HG03025 (cell line): Measurements from ENCODE around the gene MPZL1.
A peak's percentile ranks its signal among the peaks of the same experiment; 100 is the strongest.

Experiments used
- ATAC-seq: cut with Tn5 transposase; IDR thresholded peaks from one replicate; pipeline ENCODE4 v1.9.1; 2021; ENCODE audit warnings: mild to moderate bottlenecking, moderate library complexity; ENCODE audit not compliant: unreplicated experiment, low FRiP score

MPZL1 gene

GRCh38 chr1:167721617-167722151, at the start of gene MPZL1:
Gene MPZL1 (plus strand): TSS chr1:167721982. CDS start chr1:167722152, 170 bp downstream.
- ATAC-seq: peak; percentile 82

- ATAC-seq: no peak
These were observed 49.0 kb upstream of the MPZL1 start for GRCh38 chr1:167672831-167673230.

GRCh38 chr1:167673265-167673664, 48.5 kb upstream of the MPZL1 start:
- ATAC-seq: no peak

GRCh38 chr1:167674156-167674555, 47.6 kb upstream of the MPZL1 start:
- no peak for ATAC-seq

DNA sequence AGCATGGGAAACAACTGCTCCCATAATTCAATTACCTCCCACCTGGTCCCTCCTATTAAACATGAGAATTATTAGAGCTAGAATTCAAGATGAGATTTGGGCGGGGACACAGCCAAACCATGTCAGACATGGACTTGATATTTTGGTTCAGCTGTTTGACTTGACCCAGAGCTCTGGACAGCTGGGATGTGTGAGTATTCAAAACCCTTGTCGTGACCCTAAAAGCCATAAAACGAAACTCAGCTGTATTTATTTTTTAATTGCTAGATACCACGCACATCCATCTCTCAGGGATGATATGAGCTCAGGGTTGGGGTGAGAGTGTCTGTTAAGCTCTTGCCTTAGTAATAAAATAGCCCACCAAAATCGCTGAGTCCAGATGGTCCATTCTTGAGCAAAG, 46.3 kb upstream of the MPZL1 start:
- no peak for ATAC-seq

DNA sequence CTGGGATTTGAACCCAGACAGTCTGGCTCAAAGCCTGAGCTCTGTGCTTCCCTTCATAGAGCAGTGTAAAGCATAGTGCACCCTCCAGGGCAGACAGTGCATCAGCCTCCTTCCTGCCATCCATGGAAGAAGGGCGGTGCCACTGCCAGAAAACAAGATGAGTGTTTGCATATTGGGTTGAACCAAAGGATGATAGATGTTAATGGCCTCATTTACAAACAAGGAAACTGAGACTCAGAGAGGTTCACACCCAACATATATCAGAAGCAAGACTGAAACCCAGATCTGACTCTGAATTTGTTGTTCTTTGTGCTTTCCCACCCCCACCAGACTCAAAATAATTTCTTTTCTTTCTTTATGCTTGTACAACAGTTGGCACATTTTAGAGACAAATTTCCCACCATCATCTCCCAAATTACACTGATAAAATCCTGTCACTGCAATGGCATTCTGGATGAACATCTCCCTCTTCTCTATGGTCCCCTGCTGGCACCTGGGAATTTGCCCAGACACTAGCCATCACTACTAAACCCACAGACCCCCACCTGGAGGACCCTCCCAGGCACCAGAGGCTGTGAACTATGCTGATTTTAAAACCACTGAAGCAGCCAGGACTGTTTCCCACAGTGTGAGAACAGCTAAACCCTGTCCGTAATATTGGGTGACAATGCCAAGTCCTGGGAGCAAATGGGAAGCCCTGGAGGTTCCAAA, 45.4 kb upstream of the MPZL1 start:
- ATAC-seq: peak; percentile 46

GRCh38 chr1:167676916-167677848, 44.6 kb upstream of the MPZL1 start:
- ATAC-seq: no peak

DNA sequence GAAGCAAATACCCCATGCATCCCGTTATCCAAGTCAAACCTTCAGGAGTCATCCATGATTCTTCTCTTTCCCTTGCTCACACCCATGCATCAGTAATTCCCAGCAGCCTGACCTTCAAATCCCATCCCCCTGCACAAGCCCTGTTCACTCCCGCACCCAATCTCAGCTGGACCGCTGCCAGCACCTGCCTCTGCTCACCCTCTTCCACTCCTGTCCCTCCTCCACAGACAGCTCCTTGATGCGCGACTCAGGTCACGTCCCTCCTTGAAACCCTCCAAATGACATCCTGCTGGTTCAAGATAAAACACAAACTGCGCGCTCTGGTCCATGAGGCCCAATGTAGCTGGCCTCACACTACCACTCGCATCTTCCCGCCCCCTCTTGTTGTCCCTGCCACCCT, 43.4 kb upstream of the MPZL1 start:
- no peak for ATAC-seq

DNA sequence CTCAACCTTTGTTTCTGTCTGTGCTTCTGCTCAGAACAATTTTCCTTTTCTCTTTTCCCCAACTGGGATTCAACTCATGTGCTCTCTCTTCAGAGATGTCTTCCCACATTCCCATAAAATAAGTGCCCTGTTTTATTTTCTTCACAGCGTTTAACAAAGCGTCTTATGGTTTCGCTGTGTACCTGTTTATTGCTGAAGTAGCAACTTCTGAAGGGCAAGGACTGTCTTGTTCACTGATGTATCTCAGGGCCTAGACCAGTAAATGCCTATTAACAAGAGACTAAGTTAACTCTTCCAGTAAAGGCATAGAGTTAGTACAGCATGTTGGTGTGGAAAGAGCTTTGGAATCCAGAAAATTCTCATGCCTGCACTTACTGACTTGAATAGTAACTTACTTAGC, 42.9 kb upstream of the MPZL1 start:
- no peak for ATAC-seq

DNA sequence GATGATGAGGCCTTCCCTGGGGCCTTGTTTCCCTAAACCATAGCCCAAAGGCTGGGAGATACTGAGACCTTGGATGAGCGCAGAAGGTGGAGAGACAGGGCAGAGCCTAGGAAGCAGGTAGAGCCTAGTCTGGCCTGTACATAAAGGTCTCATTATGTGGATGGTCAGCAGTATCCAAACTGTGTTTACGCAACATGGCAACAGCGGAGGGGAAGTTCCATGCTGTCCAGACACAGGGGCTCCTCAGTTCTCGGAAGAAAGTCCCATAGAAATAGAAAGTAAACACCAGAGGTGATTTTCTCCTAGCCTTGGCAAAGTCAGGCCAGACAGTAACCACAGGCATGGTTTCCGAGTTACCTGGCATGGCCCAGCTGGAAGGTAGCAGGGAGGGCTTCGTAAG, 42.1 kb upstream of the MPZL1 start:
- no peak for ATAC-seq

DNA sequence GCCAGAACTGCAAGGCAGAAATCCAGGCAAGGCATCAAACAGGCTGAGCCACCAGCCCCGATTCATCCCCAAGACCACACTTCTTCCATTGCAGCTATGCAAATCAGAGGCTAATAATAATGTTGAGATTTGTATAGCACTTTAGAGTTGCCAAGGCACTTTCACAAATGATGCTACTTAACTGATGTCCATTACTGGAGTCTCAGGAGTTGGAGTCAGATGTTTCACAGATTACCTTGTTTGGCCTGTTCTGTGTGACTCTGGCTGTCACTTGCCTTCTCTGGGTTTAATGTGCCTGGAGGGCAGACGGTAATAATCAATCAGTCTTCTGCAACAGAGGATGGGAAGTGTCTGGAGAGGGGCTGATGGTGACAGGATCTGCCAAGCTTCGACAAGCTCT, 40.8 kb upstream of the MPZL1 start:
- ATAC-seq: no peak

DNA sequence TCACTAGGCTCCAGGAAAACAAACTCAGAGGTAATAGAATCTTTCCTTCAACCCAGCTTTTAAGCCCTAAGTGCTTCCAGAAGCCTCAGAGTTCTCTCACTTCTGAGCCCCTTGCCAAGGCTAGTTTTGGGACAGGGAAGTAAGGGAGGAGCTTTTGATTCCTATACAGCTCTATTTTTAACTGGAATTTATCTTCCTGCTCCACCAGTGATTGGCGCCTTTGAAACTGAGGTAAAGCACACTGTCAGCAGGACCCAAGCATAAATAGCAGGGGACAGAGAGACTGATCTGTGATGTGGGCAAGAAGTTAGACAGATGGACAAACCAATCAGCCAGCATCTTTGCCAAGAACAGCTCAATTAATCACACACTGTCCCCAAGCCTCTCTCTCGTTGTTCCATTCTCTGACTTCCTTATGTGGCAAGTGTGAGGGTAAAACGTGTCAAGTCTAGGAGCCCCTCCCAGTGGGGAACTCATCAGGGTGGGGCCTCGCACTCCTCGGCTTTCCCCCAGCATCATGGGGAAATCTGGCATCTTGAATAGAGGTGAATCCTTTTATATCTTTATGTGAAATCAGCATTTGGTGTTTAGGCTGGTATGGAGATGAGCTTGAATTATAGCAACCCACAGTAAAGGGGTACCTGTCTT, 40.2 kb upstream of the MPZL1 start:
- ATAC-seq: no peak

DNA sequence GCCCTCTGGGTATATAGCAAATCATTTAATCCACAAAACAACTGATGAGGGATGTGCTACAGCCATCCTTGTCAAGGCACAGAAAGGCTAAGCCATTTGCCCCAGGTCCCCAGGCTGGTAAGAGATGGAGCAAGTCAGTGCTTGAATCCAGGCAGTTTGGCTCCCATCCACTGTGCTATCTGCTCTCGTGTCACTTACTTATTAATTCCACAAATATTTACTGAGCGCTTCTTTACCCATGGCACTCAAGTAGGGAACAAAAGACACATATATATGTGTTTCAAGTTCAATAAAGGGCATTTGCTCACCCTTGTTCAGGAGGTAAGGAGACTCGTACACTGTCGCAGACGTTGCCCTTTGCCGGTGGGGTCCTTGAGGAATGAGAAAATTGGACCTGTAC, 38.6 kb upstream of the MPZL1 start:
- no peak for ATAC-seq

GRCh38 chr1:167683641-167684502, 37.9 kb upstream of the MPZL1 start:
- no peak for ATAC-seq

GRCh38 chr1:167685844-167686243, 35.9 kb upstream of the MPZL1 start:
- no peak for ATAC-seq

DNA sequence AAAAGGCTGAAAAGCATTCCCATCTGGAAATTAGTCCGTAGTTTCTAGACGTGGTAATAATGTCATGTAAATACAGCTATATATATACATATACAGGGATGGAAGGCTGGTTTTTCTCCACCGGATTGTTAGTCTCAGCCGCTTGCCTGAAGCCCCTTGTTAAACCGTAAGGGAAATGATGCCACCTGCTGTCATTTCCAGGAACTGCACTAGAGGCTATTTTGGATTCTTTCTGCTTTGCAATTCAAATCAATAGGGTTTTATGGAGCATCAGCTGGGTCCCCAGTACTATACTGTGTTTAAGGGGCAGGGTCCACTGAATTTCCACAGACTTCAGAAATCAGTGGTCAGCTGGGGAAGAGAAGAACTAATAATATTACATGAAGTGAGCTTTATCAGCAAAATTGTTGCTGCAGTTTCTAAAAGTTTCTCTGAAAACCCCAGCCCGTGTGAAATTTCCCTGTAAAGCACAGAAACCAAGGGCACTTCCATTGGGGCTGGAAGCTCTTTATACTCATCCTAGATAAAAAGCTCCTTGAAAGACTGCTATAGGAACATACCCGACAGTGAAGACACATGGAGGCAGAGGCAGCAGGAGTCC, 33.8 kb upstream of the MPZL1 start:
- no peak for ATAC-seq

DNA sequence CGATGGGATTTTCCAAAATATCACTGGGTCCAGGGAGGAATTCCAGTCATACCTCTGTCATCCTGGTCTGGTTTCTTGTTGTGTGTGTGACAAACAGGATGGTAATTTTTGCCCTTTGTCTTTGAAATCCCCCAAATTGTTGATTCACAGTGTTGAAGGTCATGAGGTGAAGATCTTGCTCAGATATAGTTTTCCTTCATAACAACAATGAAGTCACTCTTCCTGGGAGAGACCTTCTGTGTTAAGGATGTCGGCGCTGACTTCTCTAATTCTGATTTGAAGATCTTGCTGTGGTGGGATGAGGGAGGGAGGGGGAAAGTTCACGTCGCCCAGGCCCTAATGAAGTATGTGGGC, 32.2 kb upstream of the MPZL1 start:
- ATAC-seq: no peak

DNA sequence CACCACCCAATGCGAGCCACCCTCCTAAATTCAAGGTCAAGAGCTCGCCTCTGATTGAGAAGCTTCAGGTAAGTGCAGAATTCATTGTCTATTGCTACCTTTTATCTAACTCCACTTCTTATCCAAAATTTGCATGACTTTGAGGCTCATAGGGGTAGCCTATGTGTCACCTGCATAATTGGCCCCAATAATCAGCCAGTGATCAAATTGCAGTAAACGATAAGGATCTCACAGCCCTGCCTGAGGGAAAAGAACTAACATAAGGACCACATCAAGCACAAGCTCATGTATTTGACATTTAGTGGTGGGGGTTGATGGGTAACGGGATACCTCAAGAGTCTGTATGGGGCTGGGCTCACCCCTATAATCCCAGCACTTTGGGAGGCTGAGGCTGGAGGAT, 31.7 kb upstream of the MPZL1 start:
- no peak for ATAC-seq

DNA sequence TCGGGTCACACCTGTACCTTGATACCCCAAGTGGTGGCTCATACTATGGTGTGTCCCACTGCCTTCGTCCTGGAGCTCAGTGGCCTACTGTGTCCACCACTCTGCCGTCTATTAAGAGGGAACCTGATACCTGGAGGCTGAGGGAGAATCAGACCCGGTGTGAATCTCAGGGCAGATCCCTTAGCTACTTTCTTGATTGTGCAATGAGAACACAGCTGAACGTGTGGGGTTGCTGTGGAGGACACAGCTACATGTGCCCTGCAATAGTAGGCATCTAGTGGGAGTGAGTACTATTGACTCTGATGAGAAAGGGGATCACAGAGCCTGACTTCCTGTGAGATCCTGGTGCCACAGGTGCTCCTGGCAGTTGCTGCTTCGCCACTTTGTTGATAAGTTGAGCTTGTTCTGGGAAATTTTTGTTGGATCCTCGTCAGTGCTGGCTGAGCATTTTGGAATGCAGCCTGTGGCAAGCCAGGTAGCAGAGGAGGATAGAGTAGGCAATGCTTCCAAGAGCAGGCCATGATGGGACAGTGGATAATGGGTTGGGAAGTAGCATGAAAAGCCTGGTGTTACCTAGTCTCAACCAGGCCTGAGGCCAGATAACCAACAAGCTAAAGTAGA, 28.2 kb upstream of the MPZL1 start:
- ATAC-seq: no peak
